PC-9 (cell line): Measurements from ENCODE around the gene MECR.

Experiments
- EZH2 ChIP-seq: fragments of 200-600 bp; sonication (generic); IDR thresholded peaks from 2 replicates; pipeline ENCODE4 v1.8.0; 2017; ENCODE audit warnings: antibody characterized with exemption, low read depth
- TF ChIP-seq, protein P1 (sequence below): fragments of 200-600 bp; sonication (generic); conservative IDR thresholded peaks from 2 replicates; pipeline ENCODE4 v1.6.1; 2017; ENCODE audit warnings: mixed run types, antibody characterized with exemption, mild to moderate bottlenecking, moderate library complexity

DNA sequence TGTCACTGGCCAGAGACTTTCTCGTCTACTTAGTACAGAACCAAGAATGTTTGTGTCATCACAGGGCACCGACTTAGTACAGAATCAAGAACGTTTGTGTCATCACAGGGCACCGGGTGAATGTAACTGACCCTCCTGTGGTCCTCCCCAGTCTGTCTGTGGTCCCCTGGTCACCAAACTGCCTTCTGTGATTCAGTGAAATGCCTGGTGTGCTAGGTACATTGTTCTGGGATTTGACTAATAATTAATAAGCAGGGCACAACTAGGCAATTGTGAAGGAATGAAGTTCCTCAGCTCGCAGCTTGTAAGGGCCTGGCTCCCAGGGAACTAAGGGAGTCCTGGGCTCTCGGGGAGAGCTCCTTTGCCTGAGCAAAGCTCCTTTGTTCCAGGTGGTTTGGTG lies 7.2 kb downstream of the MECR start:
- TF ChIP-seq, protein P1, sequence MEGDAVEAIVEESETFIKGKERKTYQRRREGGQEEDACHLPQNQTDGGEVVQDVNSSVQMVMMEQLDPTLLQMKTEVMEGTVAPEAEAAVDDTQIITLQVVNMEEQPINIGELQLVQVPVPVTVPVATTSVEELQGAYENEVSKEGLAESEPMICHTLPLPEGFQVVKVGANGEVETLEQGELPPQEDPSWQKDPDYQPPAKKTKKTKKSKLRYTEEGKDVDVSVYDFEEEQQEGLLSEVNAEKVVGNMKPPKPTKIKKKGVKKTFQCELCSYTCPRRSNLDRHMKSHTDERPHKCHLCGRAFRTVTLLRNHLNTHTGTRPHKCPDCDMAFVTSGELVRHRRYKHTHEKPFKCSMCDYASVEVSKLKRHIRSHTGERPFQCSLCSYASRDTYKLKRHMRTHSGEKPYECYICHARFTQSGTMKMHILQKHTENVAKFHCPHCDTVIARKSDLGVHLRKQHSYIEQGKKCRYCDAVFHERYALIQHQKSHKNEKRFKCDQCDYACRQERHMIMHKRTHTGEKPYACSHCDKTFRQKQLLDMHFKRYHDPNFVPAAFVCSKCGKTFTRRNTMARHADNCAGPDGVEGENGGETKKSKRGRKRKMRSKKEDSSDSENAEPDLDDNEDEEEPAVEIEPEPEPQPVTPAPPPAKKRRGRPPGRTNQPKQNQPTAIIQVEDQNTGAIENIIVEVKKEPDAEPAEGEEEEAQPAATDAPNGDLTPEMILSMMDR = no peak
- TF ChIP-seq EZH2 = no peak
